ENCODE results near the gene VEGFD.
"Not testable (repeated sequence)": the region's sequence is repeated elsewhere in the genome, so short reads cannot be mapped to it uniquely, and the experiment has no call there.

- not testable (repeated sequence) for TF ChIP-seq EP300, POLR2A (IDR thresholded peaks at IDR 0.05)
Measured at GRCh38 chrX:15305899-15306298, 78.3 kb downstream of the VEGFD start.

Data from stomach (tissue), 4 donors.